ENCODE data around the gene ANXA10. TPM values are rescaled to one million over a fixed set of nuclear protein-coding genes. Genes with fewer than 3 reads are reported as not detected.

The ANXA10 gene
- total and polyA plus RNA-seq, 2 experiments from 2014 or later: 0.22 to 0.44 TPM

DNA sequence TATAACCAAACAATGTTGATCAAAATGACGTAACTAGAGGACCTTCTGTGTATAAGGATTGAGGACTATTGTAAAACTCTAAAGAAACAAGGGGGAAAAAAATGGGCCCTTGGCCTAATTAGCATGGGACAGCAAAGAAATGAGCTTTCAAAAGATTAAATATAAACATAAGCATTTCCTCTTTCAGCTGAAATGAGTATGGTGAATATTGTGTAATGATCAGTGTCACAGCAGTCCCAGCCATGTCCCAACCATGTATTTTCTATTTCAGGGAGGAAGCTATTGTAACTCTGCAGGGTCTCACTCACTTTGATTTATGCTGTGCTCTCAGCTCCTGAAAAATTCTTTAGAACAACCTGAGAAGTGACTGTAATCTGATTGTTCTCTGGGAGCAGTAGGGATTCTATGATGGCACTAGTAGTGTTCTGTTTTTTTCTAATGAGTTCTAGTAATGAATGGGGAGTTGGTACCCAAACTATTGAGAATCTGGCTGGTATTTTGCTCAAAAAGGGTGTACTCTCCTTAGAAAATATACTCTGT is 25.8 kb downstream of the ANXA10 start:
- WGBS, 2 experiments (ENCODE audit: low coverage in 1 of 2, low lambda C conversion rate in 2 of 2, missing lambda C conversion rate in 2 of 2): 61 to 67% methylated on average over 1 of the region's 1 CpG
- TF ChIP-seq EZH2 (IDR thresholded peaks at IDR 0.05; ENCODE audit: insufficient read depth, poor library complexity, severe bottlenecking): no peak
- TF ChIP-seq EZH2phosphoT487 (IDR thresholded peaks at IDR 0.05; ENCODE audit: insufficient read depth, low read depth): no peak
- no peaks in the 10 kb centered on the region for H3K36me3 ChIP-seq (ENCODE audit: low read depth)
- no peak overlapping the region for H3K27ac ChIP-seq
- no peaks in the 10 kb centered on the region for H3K27me3 ChIP-seq (replicated peaks; ENCODE audit: insufficient read depth)
- H3K9me3 ChIP-seq (ENCODE audit: low read depth): no peaks in the 10 kb centered on the region
- H3K4me1 ChIP-seq (ENCODE audit: insufficient read depth): peaks cover 19% of the 10 kb centered on the region
- no peaks in the 10 kb centered on the region for H4K20me1 ChIP-seq (ENCODE audit: insufficient read depth)
- H2AFZ ChIP-seq: no peak overlapping the region
- H3K4me3 ChIP-seq: no peak overlapping the region
- in situ Hi-C loops (cut with MboI): no loop called here
- no peak overlapping the region for H3K9ac ChIP-seq
- H3F3A ChIP-seq (ENCODE audit: insufficient read depth): no peaks in the 10 kb centered on the region
- H3K9me2 ChIP-seq (ENCODE audit: insufficient read depth): no peaks in the 10 kb centered on the region
- DNase-seq: no peak
- no peak overlapping the region for H3K4me2 ChIP-seq (ENCODE audit: unreplicated experiment)
- H3K79me2 ChIP-seq (ENCODE audit: insufficient read depth): no peaks in the 10 kb centered on the region

DNA sequence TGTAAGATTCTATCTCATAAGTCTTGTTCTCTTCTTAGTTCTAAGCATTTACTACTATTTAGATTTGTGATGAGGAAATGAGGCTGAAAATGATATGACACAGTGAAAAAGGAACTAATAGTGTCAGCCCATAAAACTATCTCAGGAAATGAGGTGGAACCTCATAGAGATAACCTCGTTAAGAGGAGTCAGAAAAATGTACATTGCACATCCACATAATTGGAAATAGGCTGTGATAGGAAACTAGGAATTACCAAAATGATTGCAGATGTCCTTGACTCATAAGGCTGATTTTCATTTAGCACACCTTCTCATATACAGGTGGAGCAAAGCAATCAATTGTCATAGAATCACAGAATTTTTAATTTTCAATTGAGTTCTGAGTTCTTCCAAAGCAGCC is 26.8 kb downstream of the ANXA10 start:
- H3K4me2 ChIP-seq (ENCODE audit: unreplicated experiment): no peak overlapping the region
- in situ Hi-C loops (cut with MboI): no loop called here
- WGBS, 2 experiments (ENCODE audit: low coverage in 1 of 2, low lambda C conversion rate in 2 of 2, missing lambda C conversion rate in 2 of 2): 14 to 30% methylated on average over 1 of the region's 1 CpG

DNA sequence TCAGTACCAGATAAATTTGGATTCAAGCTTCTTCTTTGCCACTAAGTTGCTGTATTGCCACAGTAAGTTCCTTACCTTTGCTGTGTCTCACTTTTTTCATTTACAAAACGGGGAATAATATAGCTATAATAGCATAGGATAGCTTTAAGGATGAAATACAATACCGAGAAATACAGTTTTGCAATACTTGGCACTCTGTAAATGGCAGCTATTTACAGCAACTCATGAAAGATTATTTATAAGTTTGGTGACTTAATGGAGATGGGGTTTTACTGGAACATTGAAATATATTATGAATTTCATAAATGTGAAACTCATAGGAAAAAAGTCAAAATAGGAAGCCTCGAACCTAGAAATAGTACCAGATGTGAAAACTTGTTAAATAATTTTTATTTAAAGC is 27.6 kb downstream of the ANXA10 start:
- in situ Hi-C loops (cut with MboI): no loop called here
- Histone ChIP-seq H2AFZ (no peak overlapping the region), H3K79me2 (ENCODE audit: insufficient read depth) (no peaks in the 10 kb centered on the region), H3K36me3 (ENCODE audit: low read depth) (no peaks in the 10 kb centered on the region), H3K4me2 (ENCODE audit: unreplicated experiment) (no peak overlapping the region), H3K4me3 (no peak overlapping the region), H3K9me3 (ENCODE audit: low read depth) (no peaks in the 10 kb centered on the region), H3F3A (ENCODE audit: insufficient read depth) (peaks cover 14% of the 10 kb centered on the region; the same call in 1 of the 2 replicates), H3K9me2 (ENCODE audit: insufficient read depth) (no peaks in the 10 kb centered on the region), H3K4me1 (ENCODE audit: insufficient read depth) (peaks cover 32% of the 10 kb centered on the region), H4K20me1 (ENCODE audit: insufficient read depth) (no peaks in the 10 kb centered on the region), H3K9ac (no peak overlapping the region), H3K27me3 (replicated peaks; ENCODE audit: insufficient read depth) (no peaks in the 10 kb centered on the region), H3K27ac (no peak overlapping the region)
- 17 to 18% methylated on average over 3 of the region's 3 CpGs for WGBS, 2 experiments (ENCODE audit: low coverage in 1 of 2, low lambda C conversion rate in 2 of 2, missing lambda C conversion rate in 2 of 2)
- DNase-seq: peak; percentile 31
- TF ChIP-seq EZH2 (IDR thresholded peaks at IDR 0.05; ENCODE audit: insufficient read depth, poor library complexity, severe bottlenecking) (no peak), EZH2phosphoT487 (IDR thresholded peaks at IDR 0.05; ENCODE audit: insufficient read depth, low read depth) (no peak)

More for the DNA sequence above, 26.8 kb downstream of the ANXA10 start:
- H3K9ac ChIP-seq: no peak overlapping the region
- no peaks in the 10 kb centered on the region for H3K79me2 ChIP-seq (ENCODE audit: insufficient read depth)
- no peak overlapping the region for H3K27ac ChIP-seq
- H3K27me3 ChIP-seq (replicated peaks; ENCODE audit: insufficient read depth): no peaks in the 10 kb centered on the region
- DNase-seq: no peak
- H3F3A ChIP-seq (ENCODE audit: insufficient read depth): peaks cover 8% of the 10 kb centered on the region; the same call in 1 of the 2 replicates
- H3K36me3 ChIP-seq (ENCODE audit: low read depth): no peaks in the 10 kb centered on the region
- H4K20me1 ChIP-seq (ENCODE audit: insufficient read depth): no peaks in the 10 kb centered on the region
- H3K4me1 ChIP-seq (ENCODE audit: insufficient read depth): peaks cover 25% of the 10 kb centered on the region
- H3K9me3 ChIP-seq (ENCODE audit: low read depth): no peaks in the 10 kb centered on the region
- TF ChIP-seq EZH2 (IDR thresholded peaks at IDR 0.05; ENCODE audit: insufficient read depth, poor library complexity, severe bottlenecking): no peak
- TF ChIP-seq EZH2phosphoT487 (IDR thresholded peaks at IDR 0.05; ENCODE audit: insufficient read depth, low read depth): no peak
- H2AFZ ChIP-seq: no peak overlapping the region
- H3K4me3 ChIP-seq: no peak overlapping the region
- no peaks in the 10 kb centered on the region for H3K9me2 ChIP-seq (ENCODE audit: insufficient read depth)

DNA sequence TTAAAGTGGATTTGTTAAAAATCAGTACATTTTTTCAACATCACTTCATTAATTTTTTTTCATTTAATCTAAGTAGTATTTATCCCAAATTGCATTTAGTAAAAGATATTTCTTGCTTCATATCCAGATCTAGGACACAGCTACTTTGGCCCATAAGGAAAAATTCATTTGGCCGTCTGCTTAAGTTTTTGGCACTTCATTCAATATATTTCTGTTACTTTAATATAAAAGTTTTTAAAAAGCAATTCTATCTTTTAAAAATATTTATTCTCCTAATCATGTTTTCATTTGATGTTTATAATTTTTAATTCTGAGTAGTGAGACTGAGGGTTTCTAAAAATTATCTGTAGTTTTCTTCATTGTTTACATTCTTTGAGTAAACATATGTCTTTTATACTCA is 28.5 kb downstream of the ANXA10 start:
- WGBS, 2 experiments (ENCODE audit: low coverage in 1 of 2, low lambda C conversion rate in 2 of 2, missing lambda C conversion rate in 2 of 2): 40 to 43% methylated on average over 1 of the region's 1 CpG

More for the DNA sequence above, 28.5 kb downstream of the ANXA10 start:
- Histone ChIP-seq H3F3A (ENCODE audit: insufficient read depth) (peaks cover 23% of the 10 kb centered on the region; the same call in 1 of the 2 replicates), H3K79me2 (ENCODE audit: insufficient read depth) (no peaks in the 10 kb centered on the region), H3K4me2 (ENCODE audit: unreplicated experiment) (no peak overlapping the region), H3K27me3 (replicated peaks; ENCODE audit: insufficient read depth) (no peaks in the 10 kb centered on the region), H4K20me1 (ENCODE audit: insufficient read depth) (no peaks in the 10 kb centered on the region), H3K4me3 (no peak overlapping the region), H3K36me3 (ENCODE audit: low read depth) (no peaks in the 10 kb centered on the region), H3K9me3 (ENCODE audit: low read depth) (no peaks in the 10 kb centered on the region), H3K9me2 (ENCODE audit: insufficient read depth) (no peaks in the 10 kb centered on the region), H3K4me1 (ENCODE audit: insufficient read depth) (peaks cover 34% of the 10 kb centered on the region), H2AFZ (no peak overlapping the region), H3K27ac (no peak overlapping the region), H3K9ac (no peak overlapping the region)
- in situ Hi-C loops (cut with MboI): no loop called here
- TF ChIP-seq EZH2phosphoT487 (IDR thresholded peaks at IDR 0.05; ENCODE audit: insufficient read depth, low read depth): no peak
- DNase-seq: no peak
